ENCODE measurements around the gene SPIB. TPM values are rescaled to one million over a fixed set of nuclear protein-coding genes. Genes with fewer than 3 reads are reported as not detected.

Gene SPIB
- total RNA-seq, 8 experiments from 2014 or later: 0.09 to 2.6 (median 0.47) TPM; not detected in 2

DNA sequence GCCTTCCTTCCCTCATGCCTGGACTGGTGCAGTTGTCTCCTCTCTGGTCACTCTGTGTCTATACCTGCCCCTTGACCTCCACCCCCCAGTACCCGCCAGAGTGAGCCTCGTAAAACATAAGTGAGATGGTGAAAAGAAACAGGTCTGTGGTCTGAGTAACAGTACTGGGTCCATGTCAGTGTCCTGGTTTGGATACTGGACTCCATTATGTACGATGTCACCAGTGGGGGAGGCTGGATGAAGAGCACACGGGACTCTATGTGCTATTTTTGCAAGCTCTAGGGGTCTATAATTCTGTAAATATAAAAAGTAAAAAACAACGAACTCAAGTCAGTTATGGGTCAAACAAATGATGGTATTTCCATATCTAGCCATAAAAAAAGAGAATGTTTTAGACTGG, 28.3 kb downstream of the SPIB start:
- Histone ChIP-seq H3K27ac (no peak overlapping the region), H3K4me1 (replicated peaks in 1 of 2) (no peaks in the 10 kb centered on the region), H3K4me3 (no peak overlapping the region)
- 7 to 100% (median 75%) methylated on average over 1 to 5 of the region's 5 CpGs; no CpG with 5 or more reads in 1 of the 10 experiments for WGBS, 10 experiments
- ATAC-seq (replicated peaks in 6 of 8): no peak
- in situ Hi-C loops (cut with MboI; ENCODE audit: low pct_unique_long_range_greater_than_20kb in 2 of 9, low sequenced_read_pairs in 9 of 9, unreplicated experiment in 9 of 9): no loop called here

DNA sequence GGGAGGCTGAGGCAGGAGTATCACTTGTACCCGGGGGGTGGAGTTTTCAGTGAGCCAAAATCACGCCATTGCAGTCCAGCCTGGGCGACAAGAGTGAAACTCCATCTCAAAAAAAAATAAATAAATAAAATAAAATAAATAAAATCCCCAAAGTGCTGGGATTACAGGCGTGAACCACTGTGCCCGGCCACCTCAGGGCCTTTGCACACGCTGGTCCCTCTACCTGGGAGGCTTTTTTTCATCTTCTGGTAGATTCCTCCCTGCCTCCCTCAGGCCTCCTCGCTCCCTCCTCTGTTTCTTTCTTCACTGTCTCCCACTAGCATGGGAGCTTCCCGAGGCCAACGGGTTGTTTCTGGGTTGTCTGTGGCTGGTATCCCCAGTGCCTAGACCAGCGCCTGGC, 29.0 kb downstream of the SPIB start:
- no peak for ATAC-seq (replicated peaks in 6 of 8)
- H3K4me1 ChIP-seq (replicated peaks in 1 of 2): no peaks in the 10 kb centered on the region
- no peak overlapping the region for H3K4me3 ChIP-seq
- in situ Hi-C loops (cut with MboI; ENCODE audit: low pct_unique_long_range_greater_than_20kb in 2 of 9, low sequenced_read_pairs in 9 of 9, unreplicated experiment in 9 of 9): no loop called here
- H3K27ac ChIP-seq: no peak overlapping the region
- 50 to 89% (median 78%) methylated on average over 2 to 8 of the region's 10 CpGs; no CpG with 5 or more reads in 1 of the 10 experiments for WGBS, 10 experiments

DNA sequence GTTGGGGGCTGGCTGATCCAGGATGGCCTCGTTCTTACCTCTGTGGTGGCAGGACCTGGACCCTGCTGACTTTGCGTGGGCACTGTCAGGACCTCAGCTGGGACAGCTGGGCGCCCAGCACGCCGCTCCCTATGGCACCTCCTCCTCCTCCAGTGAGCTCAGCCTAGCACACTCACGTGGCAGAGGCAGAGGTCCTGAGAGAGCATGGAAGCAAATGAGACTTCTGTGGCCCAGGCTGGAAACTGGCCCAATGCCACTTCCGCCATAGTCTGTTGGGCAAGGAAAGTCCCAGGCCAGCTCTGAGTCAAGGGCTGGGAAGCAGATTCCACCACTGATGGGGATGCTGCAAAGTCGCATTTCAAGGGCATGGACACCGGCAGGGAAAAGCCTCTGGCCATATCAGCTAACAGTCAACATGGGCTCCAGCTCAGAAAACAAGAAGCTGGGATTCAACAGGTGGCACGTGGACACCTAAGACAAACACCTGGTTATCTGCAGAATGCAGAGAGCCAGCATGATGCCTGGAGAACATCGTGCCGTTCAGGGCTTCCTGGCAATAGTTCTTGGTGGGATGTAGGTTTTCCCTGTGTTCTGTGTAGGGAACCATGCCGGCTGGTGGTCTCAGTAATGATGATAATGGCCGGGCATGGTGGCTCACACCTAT, 30.6 kb downstream of the SPIB start:
- H3K4me1 ChIP-seq (replicated peaks in 1 of 2): no peaks in the 10 kb centered on the region
- in situ Hi-C loops (cut with MboI; ENCODE audit: low pct_unique_long_range_greater_than_20kb in 2 of 9, low sequenced_read_pairs in 9 of 9, unreplicated experiment in 9 of 9): no loop called here
- WGBS, 10 experiments: 35 to 90% (median 60%) methylated on average over 2 to 7 of the region's 14 CpGs; no CpG with 5 or more reads in 4 of the 10 experiments
- H3K27ac ChIP-seq: no peak overlapping the region
- H3K4me3 ChIP-seq: no peak overlapping the region
- ATAC-seq (replicated peaks in 6 of 8): no peak

DNA sequence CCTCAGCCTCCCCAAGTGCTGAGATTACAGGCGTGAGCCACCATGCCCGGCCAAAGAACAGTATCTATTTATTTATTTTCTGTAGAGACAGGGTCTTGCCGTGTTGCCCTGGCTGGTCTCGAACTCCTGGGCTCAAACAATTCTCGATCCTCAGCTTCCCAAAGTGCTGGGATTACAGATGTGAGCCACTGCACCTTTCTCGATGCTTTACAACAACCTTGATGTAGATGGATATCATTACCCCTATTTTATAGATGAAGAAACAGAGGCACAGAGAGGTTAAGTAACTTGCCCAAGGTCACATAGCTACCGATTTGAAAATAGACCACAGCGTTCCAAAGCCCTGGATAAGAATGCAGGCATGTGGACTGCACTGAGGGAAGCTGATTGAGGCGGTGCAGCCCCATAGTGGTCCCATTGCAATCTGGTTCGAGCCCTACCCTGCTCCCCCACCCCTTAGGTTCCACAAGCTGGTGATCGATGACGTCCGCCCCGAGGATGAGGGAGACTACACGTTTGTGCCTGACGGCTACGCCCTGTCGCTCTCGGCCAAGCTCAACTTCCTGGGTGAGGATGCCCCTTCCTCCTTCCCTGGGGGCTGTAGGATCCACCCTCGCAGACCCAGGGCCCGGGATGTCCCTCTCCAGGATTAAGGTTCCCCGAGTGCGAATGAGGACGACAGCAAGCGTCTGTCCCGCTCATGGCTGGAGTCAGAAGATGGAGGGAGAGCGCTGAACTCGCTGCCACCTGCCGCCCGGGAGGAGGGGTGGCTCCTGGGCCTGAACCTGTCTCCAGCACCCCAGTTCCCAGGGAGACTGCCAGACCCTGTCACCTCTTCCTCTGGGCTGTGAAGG, 31.9 kb downstream of the SPIB start:
- Histone ChIP-seq H3K4me1 (replicated peaks in 1 of 2) (no peaks in the 10 kb centered on the region), H3K27ac (no peak overlapping the region), H3K4me3 (no peak overlapping the region)
- in situ Hi-C loops (cut with MboI; ENCODE audit: low pct_unique_long_range_greater_than_20kb in 2 of 9, low sequenced_read_pairs in 9 of 9, unreplicated experiment in 9 of 9): loop anchor here in 2 of 9 experiments (25.0 kb wide), 1 partner anchor 88 kb away; the partner anchor contains the start of gene NAPSA (in 2 of the 2)
- ATAC-seq (replicated peaks in 6 of 8): no peak
- 47 to 100% (median 65%) methylated on average over 1 to 10 of the region's 30 CpGs; no CpG with 5 or more reads in 2 of the 10 experiments for WGBS, 10 experiments

DNA sequence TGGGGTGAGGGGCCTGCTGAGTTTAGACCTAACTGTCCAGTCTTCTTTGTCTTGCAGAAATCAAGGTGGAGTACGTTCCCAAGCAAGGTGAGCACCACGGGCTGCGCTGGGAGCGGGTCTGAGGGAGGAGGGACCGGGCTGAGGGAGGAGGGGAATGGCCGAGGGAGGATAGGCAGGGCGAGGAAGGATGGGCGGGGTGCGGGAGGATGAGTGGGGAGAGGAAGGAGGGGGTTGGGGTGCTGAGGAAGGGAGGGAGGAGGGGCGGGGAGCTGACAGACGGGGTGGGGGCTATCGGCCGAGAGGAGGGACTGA, 32.4 kb downstream of the SPIB start:
- no CpG with 5 or more reads among the region's 13 CpGs for WGBS, 10 experiments
- H3K4me1 ChIP-seq (replicated peaks in 1 of 2): no peaks in the 10 kb centered on the region
- no peak for ATAC-seq (replicated peaks in 6 of 8)
- in situ Hi-C loops (cut with MboI; ENCODE audit: low pct_unique_long_range_greater_than_20kb in 2 of 9, low sequenced_read_pairs in 9 of 9, unreplicated experiment in 9 of 9): loop anchor here in 2 of 9 experiments (25.0 kb wide), 1 partner anchor 89 kb away; the partner anchor contains the start of gene NAPSA (in 2 of the 2)
- H3K27ac ChIP-seq: no peak overlapping the region
- H3K4me3 ChIP-seq: no peak overlapping the region

DNA sequence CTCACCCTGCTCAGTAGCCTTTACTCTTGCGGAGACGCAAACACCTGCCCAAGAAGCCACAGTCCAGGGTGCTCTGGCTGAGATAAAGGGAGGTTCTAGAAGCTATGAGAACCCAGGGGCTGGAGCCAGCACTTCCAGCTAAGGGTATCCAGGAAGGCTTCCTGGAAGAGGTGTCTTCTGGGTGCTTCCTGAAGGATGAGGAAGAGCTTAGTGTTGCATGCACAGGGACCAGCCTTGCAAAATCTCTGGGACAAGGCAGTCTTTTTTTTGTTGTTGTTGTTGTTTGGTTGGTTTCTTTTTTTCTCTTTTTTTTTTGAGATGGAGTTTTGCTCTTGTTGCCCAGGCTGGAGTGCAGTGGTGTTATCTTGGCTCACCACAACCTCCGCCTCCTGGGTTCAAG, 34.5 kb downstream of the SPIB start:
- H3K4me1 ChIP-seq (replicated peaks in 1 of 2): no peaks in the 10 kb centered on the region
- H3K27ac ChIP-seq: no peak overlapping the region
- WGBS, 10 experiments: 92 to 100% (median 100%) methylated on average over 2 of the region's 3 CpGs; no CpG with 5 or more reads in 7 of the 10 experiments
- no peak for ATAC-seq (replicated peaks in 6 of 8)
- in situ Hi-C loops (cut with MboI; ENCODE audit: low pct_unique_long_range_greater_than_20kb in 2 of 9, low sequenced_read_pairs in 9 of 9, unreplicated experiment in 9 of 9): loop anchor here in 2 of 9 experiments (25.0 kb wide), 1 partner anchor 91 kb away; the partner anchor contains the start of gene NAPSA (in 2 of the 2)
- no peak overlapping the region for H3K4me3 ChIP-seq

DNA sequence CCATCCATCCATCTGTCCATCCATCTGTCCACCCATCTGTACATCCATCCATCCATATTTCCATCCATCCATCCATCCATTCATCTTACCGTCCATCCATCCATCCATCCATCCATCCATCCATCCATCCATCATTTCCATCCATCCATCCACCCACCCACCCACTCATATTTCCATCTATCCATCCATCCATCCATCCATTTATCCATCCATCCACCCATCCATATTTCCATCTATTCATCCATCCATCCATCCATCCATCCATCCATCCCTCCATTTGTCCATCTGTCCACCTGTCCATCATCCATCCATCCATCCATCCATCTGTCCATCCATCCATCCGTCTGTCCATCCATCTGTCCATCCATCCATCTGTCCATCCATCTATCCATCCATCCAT, 37.3 kb downstream of the SPIB start:
- Histone ChIP-seq H3K4me1 (replicated peaks in 1 of 2) (no peaks in the 10 kb centered on the region), H3K4me3 (no peak overlapping the region), H3K27ac (no peak overlapping the region)
- WGBS, 10 experiments: 0 to 76% (median 25%) methylated on average over 1 to 2 of the region's 2 CpGs; no CpG with 5 or more reads in 3 of the 10 experiments
- in situ Hi-C loops (cut with MboI; ENCODE audit: low pct_unique_long_range_greater_than_20kb in 2 of 9, low sequenced_read_pairs in 9 of 9, unreplicated experiment in 9 of 9): loop anchor here in 2 of 9 experiments (25.0 kb wide), 1 partner anchor 94 kb away; the partner anchor contains the start of gene NAPSA (in 2 of the 2)
- ATAC-seq (replicated peaks in 6 of 8): no peak

DNA sequence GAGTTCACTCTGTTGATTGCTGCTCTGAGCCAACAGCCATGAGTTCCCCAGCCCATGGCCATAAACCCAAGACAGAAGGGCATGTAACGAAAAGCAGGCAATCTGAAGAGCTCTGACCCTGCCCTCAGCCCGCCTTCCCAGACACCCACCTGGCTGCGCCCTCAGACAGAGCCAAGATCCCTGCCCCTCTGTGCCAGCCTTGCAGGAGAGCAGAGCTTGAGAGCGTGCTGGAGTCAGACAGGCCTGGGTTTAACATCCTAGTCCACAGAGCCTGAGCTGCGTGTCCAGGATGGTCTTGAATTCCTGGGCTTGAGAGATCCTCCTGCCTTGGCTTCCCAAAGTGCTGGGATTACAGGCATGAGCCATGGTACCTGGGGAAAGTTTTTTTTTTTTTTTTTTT, 38.6 kb downstream of the SPIB start:
- WGBS, 10 experiments: 20 to 80% (median 57%) methylated on average over 1 to 3 of the region's 5 CpGs; no CpG with 5 or more reads in 4 of the 10 experiments
- Histone ChIP-seq H3K4me1 (replicated peaks in 1 of 2) (no peaks in the 10 kb centered on the region), H3K27ac (no peak overlapping the region), H3K4me3 (no peak overlapping the region)
- in situ Hi-C loops (cut with MboI; ENCODE audit: low pct_unique_long_range_greater_than_20kb in 2 of 9, low sequenced_read_pairs in 9 of 9, unreplicated experiment in 9 of 9): loop anchor here in 2 of 9 experiments (25.0 kb wide), 1 partner anchor 95 kb away; the partner anchor contains the start of gene NAPSA (in 2 of the 2)
- ATAC-seq (replicated peaks in 6 of 8): no peak

DNA sequence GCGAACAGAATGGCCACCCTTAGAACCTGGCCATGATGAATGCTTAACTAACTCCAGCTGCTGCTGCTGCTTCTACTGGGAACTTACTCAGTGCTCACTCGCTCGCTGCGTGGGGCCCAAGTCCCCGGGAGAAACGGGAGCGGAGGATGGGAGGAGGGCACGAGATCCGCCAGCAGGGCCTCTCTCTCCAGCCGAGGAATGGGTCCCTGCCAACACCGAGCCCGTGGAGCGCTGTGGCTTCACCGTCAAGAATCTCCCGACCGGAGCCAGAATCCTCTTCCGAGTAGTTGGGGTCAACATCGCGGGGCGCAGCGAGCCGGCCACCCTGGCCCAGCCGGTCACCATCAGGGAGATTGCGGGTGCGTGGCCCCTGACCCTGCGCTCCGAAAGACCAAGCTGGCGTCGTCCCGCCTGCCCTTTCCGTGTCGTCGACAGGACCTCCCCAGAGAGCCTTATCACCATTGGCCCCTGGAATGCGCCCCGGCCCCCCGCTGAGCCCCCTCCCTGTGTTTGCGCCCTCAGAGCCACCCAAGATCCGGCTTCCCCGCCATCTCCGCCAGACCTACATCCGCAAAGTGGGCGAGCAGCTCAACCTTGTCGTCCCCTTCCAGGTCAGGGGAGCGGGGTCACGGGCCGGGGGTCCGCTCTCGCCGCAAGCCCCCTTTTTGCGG, 39.8 kb downstream of the SPIB start:
- WGBS, 10 experiments: 3 to 79% (median 49%) methylated on average over 1 to 18 of the region's 50 CpGs; no CpG with 5 or more reads in 3 of the 10 experiments
- no peak overlapping the region for H3K27ac ChIP-seq
- in situ Hi-C loops (cut with MboI; ENCODE audit: low pct_unique_long_range_greater_than_20kb in 2 of 9, low sequenced_read_pairs in 9 of 9, unreplicated experiment in 9 of 9): loop anchor here in 2 of 9 experiments (25.0 kb wide), 1 partner anchor 96 kb away; the partner anchor contains the start of gene NAPSA (in 2 of the 2)
- no peaks in the 10 kb centered on the region for H3K4me1 ChIP-seq (replicated peaks in 1 of 2)
- H3K4me3 ChIP-seq: no peak overlapping the region
- ATAC-seq (replicated peaks in 6 of 8): no peak

DNA sequence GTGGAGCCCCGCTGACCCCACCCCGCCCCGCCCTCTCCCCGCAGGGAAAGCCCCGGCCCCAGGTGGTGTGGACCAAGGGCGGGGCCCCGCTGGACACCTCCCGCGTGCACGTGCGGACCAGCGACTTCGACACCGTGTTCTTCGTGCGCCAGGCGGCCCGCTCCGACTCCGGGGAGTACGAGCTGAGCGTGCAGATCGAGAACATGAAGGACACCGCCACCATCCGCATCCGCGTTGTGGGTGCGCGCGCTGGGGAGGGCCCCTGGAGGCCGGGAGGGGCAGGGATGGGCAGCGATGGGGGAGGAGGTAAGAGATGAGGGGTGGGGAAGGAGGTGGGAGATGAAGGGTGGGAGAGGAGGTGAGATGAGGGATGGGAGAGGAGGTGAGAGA, 40.3 kb downstream of the SPIB start:
- WGBS, 10 experiments: 77% methylated on average over 7 of the region's 32 CpGs; no CpG with 5 or more reads in 9 of the 10 experiments
- no peaks in the 10 kb centered on the region for H3K4me1 ChIP-seq (replicated peaks in 1 of 2)
- in situ Hi-C loops (cut with MboI; ENCODE audit: low pct_unique_long_range_greater_than_20kb in 2 of 9, low sequenced_read_pairs in 9 of 9, unreplicated experiment in 9 of 9): loop anchor here in 2 of 9 experiments (25.0 kb wide), 1 partner anchor 97 kb away; the partner anchor contains the start of gene NAPSA (in 2 of the 2)
- ATAC-seq (replicated peaks in 6 of 8): no peak
- no peak overlapping the region for H3K4me3 ChIP-seq
- H3K27ac ChIP-seq: no peak overlapping the region

DNA sequence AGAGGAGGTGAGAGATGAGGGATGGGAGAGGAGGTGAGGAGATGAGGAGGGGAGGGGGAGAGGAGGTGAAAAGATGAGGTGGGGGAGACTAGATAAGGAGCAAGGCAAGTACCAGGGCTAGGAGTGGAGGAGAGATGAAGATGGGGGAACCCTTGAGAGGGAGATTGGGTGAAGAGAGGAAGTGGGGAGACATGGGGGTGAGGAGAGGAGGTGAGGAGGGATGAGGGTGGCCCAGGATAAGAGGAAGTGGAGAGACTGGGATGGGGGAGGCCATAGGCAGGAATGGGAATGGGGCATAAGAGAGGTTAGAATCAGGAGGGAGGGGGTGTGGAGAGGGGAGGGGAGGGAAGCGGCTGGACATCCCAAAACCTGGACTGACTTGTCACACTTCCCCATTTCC, 40.9 kb downstream of the SPIB start:
- Histone ChIP-seq H3K4me1 (replicated peaks in 1 of 2) (no peaks in the 10 kb centered on the region), H3K27ac (no peak overlapping the region), H3K4me3 (no peak overlapping the region)
- WGBS, 10 experiments: no CpG with 5 or more reads among the region's 1 CpG
- in situ Hi-C loops (cut with MboI; ENCODE audit: low pct_unique_long_range_greater_than_20kb in 2 of 9, low sequenced_read_pairs in 9 of 9, unreplicated experiment in 9 of 9): loop anchor here in 3 of 9 experiments (10.0 to 25.0 kb wide), 2 partner anchors 95 to 97 kb away; partner anchors contain the start of gene NAPSA (in 3 of the 3)
- no peak for ATAC-seq (replicated peaks in 6 of 8)

DNA sequence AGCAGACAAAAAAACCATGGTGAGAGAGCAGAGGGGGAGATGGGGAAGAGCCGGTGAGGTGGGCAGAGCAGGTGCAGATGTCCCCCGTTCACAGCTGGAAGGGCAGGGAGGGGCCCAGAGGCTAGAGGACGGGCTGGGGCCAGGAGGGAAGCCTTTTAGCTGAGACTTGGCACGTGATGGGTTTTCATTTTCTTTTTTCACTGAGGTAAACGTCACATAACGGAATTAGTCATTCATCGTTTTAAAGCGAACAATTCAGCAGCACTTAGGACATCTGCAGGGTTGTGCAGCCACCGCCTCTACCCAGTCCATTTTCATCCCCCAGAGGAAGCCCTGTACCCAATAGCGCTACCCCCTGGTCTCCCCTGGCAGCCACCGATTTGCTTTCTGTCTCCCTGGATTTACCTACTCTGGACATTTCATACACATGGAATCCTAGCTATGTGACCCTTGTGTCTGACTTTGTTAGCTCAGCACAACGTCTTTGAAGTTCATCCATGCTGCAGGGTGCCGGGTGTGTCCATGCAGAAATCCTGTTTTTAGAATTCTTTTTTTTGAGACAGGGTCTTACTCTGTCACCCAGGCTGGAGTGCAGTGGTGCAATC, 41.5 kb downstream of the SPIB start:
- Histone ChIP-seq H3K4me3 (no peak overlapping the region), H3K4me1 (replicated peaks in 1 of 2) (peaks cover 0 to under 1% of the 10 kb centered on the region in 2 donors), H3K27ac (no peak overlapping the region)
- in situ Hi-C loops (cut with MboI; ENCODE audit: low pct_unique_long_range_greater_than_20kb in 2 of 9, low sequenced_read_pairs in 9 of 9, unreplicated experiment in 9 of 9): loop anchor here in 3 of 9 experiments (10.0 to 25.0 kb wide), 2 partner anchors 95 to 98 kb away; partner anchors contain the start of gene NAPSA (in 3 of the 3)
- 10 to 70% (median 59%) methylated on average over 1 to 11 of the region's 13 CpGs; no CpG with 5 or more reads in 2 of the 10 experiments for WGBS, 10 experiments
- ATAC-seq (replicated peaks in 6 of 8): peak in 7 of 8 experiments; percentile 41 to 84 (median 67)

Measured in motor neuron (in vitro differentiated cells).